Neural progenitor cell (in vitro differentiated cells): Measurements from ENCODE around the gene SUGCT.

Experiments used
- CTCF ChIP-seq: fragments of 200-600 bp; sonication (generic); IDR thresholded peaks from 2 replicates; pipeline ENCODE4 v1.5.1; 2017; ENCODE audit warnings: antibody characterized with exemption, mild to moderate bottlenecking
- EZH2phosphoT487 ChIP-seq: fragments of 200-600 bp; sonication (generic); IDR thresholded peaks from 2 replicates; pipeline ENCODE4 v1.6.1; 2017; ENCODE audit warnings: antibody characterized with exemption

- TF ChIP-seq EZH2phosphoT487, result no peak
- TF ChIP-seq CTCF, result no peak
Measured at GRCh38 chr7:40760293-40760964, 625.6 kb downstream of the SUGCT start.
